ENCODE data around the gene ITPR2. TPM values are rescaled to one million over a fixed set of nuclear protein-coding genes. Genes with fewer than 3 reads are reported as not detected.

The ITPR2 gene
- total RNA-seq, 2 donors from 2014 or later: 14.8 to 74.4 TPM

DNA sequence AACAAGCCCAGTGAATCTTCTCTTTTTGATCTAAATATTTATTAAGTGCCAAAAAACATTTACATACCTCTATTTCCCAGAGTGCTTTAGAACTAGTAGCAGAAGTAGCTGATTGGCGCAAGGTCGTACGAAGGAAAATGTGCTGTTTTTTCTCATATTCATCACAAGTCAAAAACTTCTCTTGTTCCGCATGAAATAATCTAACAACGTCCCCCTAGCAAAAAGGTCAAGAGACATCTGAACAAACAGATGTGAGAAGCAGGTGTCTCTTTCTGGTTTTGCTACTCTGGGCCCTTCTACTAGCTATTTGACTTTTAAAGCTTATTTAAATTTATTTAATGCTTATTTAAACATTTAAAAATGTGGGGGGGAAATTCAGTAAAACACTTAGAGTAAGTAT, 117.8 kb downstream of the ITPR2 start:
- no peaks in the 10 kb centered on the region for H3K27me3 Mint-ChIP-seq (ENCODE audit: insufficient read depth)
- DNase-seq: no peak
- no peak overlapping the region for H3K27ac Mint-ChIP-seq
- Histone ChIP-seq H3K27me3 (ENCODE audit: control insufficient read depth, insufficient read depth, low read length, poor library complexity, severe bottlenecking) (no peaks in the 10 kb centered on the region), H3K9ac (ENCODE audit: extremely low read depth, low read length, poor library complexity, severe bottlenecking) (no peak overlapping the region), H3K4me1 (ENCODE audit: control insufficient read depth, insufficient read depth, low read length) (peaks cover 6% of the 10 kb centered on the region), H3K4me3 (ENCODE audit: low read length) (no peak overlapping the region), H3K36me3 (ENCODE audit: control insufficient read depth, insufficient read depth, low read length) (no peaks in the 10 kb centered on the region), H3K27ac (ENCODE audit: low read depth, low read length) (no peak overlapping the region), H3K9me3 (ENCODE audit: control insufficient read depth, low read length) (no peaks in the 10 kb centered on the region)
- TF ChIP-seq, protein P1, sequence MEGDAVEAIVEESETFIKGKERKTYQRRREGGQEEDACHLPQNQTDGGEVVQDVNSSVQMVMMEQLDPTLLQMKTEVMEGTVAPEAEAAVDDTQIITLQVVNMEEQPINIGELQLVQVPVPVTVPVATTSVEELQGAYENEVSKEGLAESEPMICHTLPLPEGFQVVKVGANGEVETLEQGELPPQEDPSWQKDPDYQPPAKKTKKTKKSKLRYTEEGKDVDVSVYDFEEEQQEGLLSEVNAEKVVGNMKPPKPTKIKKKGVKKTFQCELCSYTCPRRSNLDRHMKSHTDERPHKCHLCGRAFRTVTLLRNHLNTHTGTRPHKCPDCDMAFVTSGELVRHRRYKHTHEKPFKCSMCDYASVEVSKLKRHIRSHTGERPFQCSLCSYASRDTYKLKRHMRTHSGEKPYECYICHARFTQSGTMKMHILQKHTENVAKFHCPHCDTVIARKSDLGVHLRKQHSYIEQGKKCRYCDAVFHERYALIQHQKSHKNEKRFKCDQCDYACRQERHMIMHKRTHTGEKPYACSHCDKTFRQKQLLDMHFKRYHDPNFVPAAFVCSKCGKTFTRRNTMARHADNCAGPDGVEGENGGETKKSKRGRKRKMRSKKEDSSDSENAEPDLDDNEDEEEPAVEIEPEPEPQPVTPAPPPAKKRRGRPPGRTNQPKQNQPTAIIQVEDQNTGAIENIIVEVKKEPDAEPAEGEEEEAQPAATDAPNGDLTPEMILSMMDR (conservative IDR thresholded peaks at IDR 0.05): no peak
- WGBS, 2 experiments (ENCODE audit: insufficient coverage in 1 of 2, insufficient read length in 1 of 2): 97 to 100% methylated on average over 5 of the region's 5 CpGs
- no peaks in the 10 kb centered on the region for H3K9me3 Mint-ChIP-seq
- H3K4me1 Mint-ChIP-seq: peaks cover 19% of the 10 kb centered on the region
- no peak overlapping the region for H3K4me3 Mint-ChIP-seq
- H3K36me3 Mint-ChIP-seq (ENCODE audit: low read depth): peaks cover 13% of the 10 kb centered on the region

DNA sequence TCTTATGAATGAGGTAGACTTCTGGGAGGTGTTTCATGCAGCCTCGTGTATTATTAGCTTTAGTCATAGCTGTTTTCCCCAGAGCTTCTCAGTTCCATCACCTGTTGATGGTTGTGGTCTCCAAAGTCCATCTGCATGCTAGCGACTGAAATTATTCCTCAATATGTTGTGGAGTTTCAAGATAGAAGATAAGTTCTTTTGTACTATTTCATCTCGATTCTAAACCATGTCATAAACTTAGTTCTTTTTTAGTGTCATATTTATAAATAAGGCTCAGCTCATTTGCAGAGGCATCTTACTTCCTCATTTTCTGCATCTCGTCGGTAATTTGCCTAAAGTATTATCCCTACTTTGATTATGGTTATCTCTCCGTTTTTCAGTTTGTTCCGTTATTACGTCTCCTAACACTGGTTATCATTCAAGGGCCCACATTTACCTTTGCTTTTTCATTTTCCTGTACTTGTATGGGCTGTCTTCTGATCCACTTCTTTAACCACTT, 119.1 kb downstream of the ITPR2 start:
- H3K4me1 ChIP-seq (ENCODE audit: control insufficient read depth, insufficient read depth, low read length): peaks cover 6% of the 10 kb centered on the region
- H3K36me3 Mint-ChIP-seq (ENCODE audit: low read depth): peaks cover 17% of the 10 kb centered on the region
- no peak for DNase-seq
- WGBS, 2 experiments (ENCODE audit: insufficient coverage in 1 of 2, insufficient read length in 1 of 2): 93 to 98% methylated on average over 5 to 8 of the region's 8 CpGs
- TF ChIP-seq, protein P1 (conservative IDR thresholded peaks at IDR 0.05): no peak
- no peak overlapping the region for H3K27ac Mint-ChIP-seq
- H3K27ac ChIP-seq (ENCODE audit: low read depth, low read length): no peak overlapping the region
- peaks cover 19% of the 10 kb centered on the region for H3K4me1 Mint-ChIP-seq
- H3K9me3 ChIP-seq (ENCODE audit: control insufficient read depth, low read length): no peaks in the 10 kb centered on the region
- H3K27me3 Mint-ChIP-seq (ENCODE audit: insufficient read depth): no peaks in the 10 kb centered on the region
- no peak overlapping the region for H3K4me3 ChIP-seq (ENCODE audit: low read length)
- no peaks in the 10 kb centered on the region for H3K27me3 ChIP-seq (ENCODE audit: control insufficient read depth, insufficient read depth, low read length, poor library complexity, severe bottlenecking)
- H3K4me3 Mint-ChIP-seq: no peak overlapping the region
- no peaks in the 10 kb centered on the region for H3K9me3 Mint-ChIP-seq
- no peaks in the 10 kb centered on the region for H3K36me3 ChIP-seq (ENCODE audit: control insufficient read depth, insufficient read depth, low read length)
- no peak overlapping the region for H3K9ac ChIP-seq (ENCODE audit: extremely low read depth, low read length, poor library complexity, severe bottlenecking)

DNA sequence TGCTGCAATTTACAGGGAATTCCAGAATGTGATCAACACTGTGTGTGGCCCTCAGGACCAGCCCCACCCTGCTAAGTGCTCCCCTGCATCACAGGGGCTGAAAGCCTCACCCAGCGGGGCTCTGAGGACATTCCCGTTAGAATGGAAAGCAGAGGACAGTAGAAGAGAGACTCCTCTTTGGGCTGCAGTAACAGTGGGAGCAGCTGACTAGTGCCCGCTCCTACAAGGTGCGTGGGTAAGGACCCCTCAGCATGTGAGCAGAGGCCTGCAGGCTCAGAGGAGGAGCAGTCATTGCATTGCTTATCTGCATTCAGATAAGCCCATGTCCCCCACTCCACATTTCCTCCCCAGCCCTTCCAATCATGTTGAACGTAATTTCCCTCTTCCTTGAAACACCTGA, 120.1 kb downstream of the ITPR2 start:
- no peaks in the 10 kb centered on the region for H3K9me3 Mint-ChIP-seq
- H3K4me3 Mint-ChIP-seq: no peak overlapping the region
- DNase-seq: peak; percentile 64

More for the DNA sequence above, 120.1 kb downstream of the ITPR2 start:
- H3K4me3 ChIP-seq (ENCODE audit: low read length): no peak overlapping the region
- no peaks in the 10 kb centered on the region for H3K27me3 ChIP-seq (ENCODE audit: control insufficient read depth, insufficient read depth, low read length, poor library complexity, severe bottlenecking)
- Mint-ChIP-seq H3K36me3 (ENCODE audit: low read depth) (peaks cover 25% of the 10 kb centered on the region), H3K27me3 (ENCODE audit: insufficient read depth) (no peaks in the 10 kb centered on the region), H3K27ac (no peak overlapping the region), H3K4me1 (peaks cover 19% of the 10 kb centered on the region)
- WGBS, 2 experiments (ENCODE audit: insufficient coverage in 1 of 2, insufficient read length in 1 of 2): 51 to 55% methylated on average over 3 to 5 of the region's 5 CpGs
- peaks cover 6% of the 10 kb centered on the region for H3K4me1 ChIP-seq (ENCODE audit: control insufficient read depth, insufficient read depth, low read length)
- peak overlapping the region; percentile 6 for H3K27ac ChIP-seq (ENCODE audit: low read depth, low read length)
- TF ChIP-seq, protein P1 (conservative IDR thresholded peaks at IDR 0.05): no peak
- H3K36me3 ChIP-seq (ENCODE audit: control insufficient read depth, insufficient read depth, low read length): no peaks in the 10 kb centered on the region
- H3K9ac ChIP-seq (ENCODE audit: extremely low read depth, low read length, poor library complexity, severe bottlenecking): no peak overlapping the region
- no peaks in the 10 kb centered on the region for H3K9me3 ChIP-seq (ENCODE audit: control insufficient read depth, low read length)

All from endodermal cell (in vitro differentiated cells).